ENCODE data around the gene SNCG.
"Not testable (repeated sequence)": the region's sequence is repeated elsewhere in the genome, so short reads cannot be mapped to it uniquely, and the experiment has no call there.

Gene SNCG

GRCh38 chr10:86958116-86958900, at the start of gene SNCG:
Gene SNCG (plus strand): TSS chr10:86958599. CDS start chr10:86958698, 99 bp downstream.
- H3K36me3 Mint-ChIP-seq = no peaks in the 10 kb centered on the region
- no peaks in the 10 kb centered on the region for H3K9me3 Mint-ChIP-seq (ENCODE audit: low read depth)
- no peaks in the 10 kb centered on the region for H3K27me3 Mint-ChIP-seq
- H3K27ac Mint-ChIP-seq = no peak within 1 kb of the TSS
- H3K4me1 Mint-ChIP-seq (ENCODE audit: low read depth) = peaks cover 3% of the 10 kb centered on the region
- no peak within 1 kb of the TSS for H3K4me3 Mint-ChIP-seq

GRCh38 chr10:86914734-86915133, 43.7 kb upstream of the SNCG start:
- H3K27ac Mint-ChIP-seq = no peak overlapping the region
- no peaks in the 10 kb centered on the region for H3K27me3 Mint-ChIP-seq
- no peaks in the 10 kb centered on the region for H3K4me1 Mint-ChIP-seq (ENCODE audit: low read depth)
- H3K36me3 Mint-ChIP-seq = peaks cover 6% of the 10 kb centered on the region
- H3K4me3 Mint-ChIP-seq = no peak overlapping the region
- no peaks in the 10 kb centered on the region for H3K9me3 Mint-ChIP-seq (ENCODE audit: low read depth)

- no peaks in the 10 kb centered on the region for H3K9me3 Mint-ChIP-seq (ENCODE audit: low read depth)
- H3K4me3 Mint-ChIP-seq = no peak overlapping the region
- no peaks in the 10 kb centered on the region for H3K27me3 Mint-ChIP-seq
- H3K4me1 Mint-ChIP-seq (ENCODE audit: low read depth) = no peaks in the 10 kb centered on the region
- H3K27ac Mint-ChIP-seq = no peak overlapping the region
- H3K36me3 Mint-ChIP-seq = peaks cover 10% of the 10 kb centered on the region
These were observed 40.4 kb upstream of the SNCG start for GRCh38 chr10:86918022-86918471.

- no peak overlapping the region for H3K27ac Mint-ChIP-seq
- H3K27me3 Mint-ChIP-seq = no peaks in the 10 kb centered on the region
- no peak overlapping the region for H3K4me3 Mint-ChIP-seq
- no peaks in the 10 kb centered on the region for H3K4me1 Mint-ChIP-seq (ENCODE audit: low read depth)
- peaks cover 10% of the 10 kb centered on the region for H3K36me3 Mint-ChIP-seq
- H3K9me3 Mint-ChIP-seq (ENCODE audit: low read depth) = no peaks in the 10 kb centered on the region
These were observed 35.8 kb upstream of the SNCG start for GRCh38 chr10:86922553-86922961.

- Mint-ChIP-seq H3K4me3 (no peak overlapping the region), H3K27me3 (no peaks in the 10 kb centered on the region), H3K27ac (no peak overlapping the region)
These were observed 28.7 kb upstream of the SNCG start for GRCh38 chr10:86929468-86930380.

GRCh38 chr10:86931872-86932271, 26.5 kb upstream of the SNCG start:
- H3K9me3 Mint-ChIP-seq (ENCODE audit: low read depth) = no peaks in the 10 kb centered on the region
- no peak overlapping the region for H3K27ac Mint-ChIP-seq

More at GRCh38 chr10:86929468-86930380, 28.7 kb upstream of the SNCG start:
- H3K9me3 Mint-ChIP-seq (ENCODE audit: low read depth) = no peaks in the 10 kb centered on the region
- peaks cover 2% of the 10 kb centered on the region for H3K36me3 Mint-ChIP-seq
- no peaks in the 10 kb centered on the region for H3K4me1 Mint-ChIP-seq (ENCODE audit: low read depth)

GRCh38 chr10:86932674-86933073, 25.7 kb upstream of the SNCG start:
- Mint-ChIP-seq H3K27ac (no peak overlapping the region), H3K4me3 (no peak overlapping the region), H3K9me3 (ENCODE audit: low read depth) (no peaks in the 10 kb centered on the region), H3K36me3 (peaks cover 2% of the 10 kb centered on the region), H3K4me1 (ENCODE audit: low read depth) (no peaks in the 10 kb centered on the region), H3K27me3 (no peaks in the 10 kb centered on the region)

More at GRCh38 chr10:86931872-86932271, 26.5 kb upstream of the SNCG start:
- Mint-ChIP-seq H3K4me3 (no peak overlapping the region), H3K36me3 (peaks cover 2% of the 10 kb centered on the region), H3K27me3 (no peaks in the 10 kb centered on the region), H3K4me1 (ENCODE audit: low read depth) (no peaks in the 10 kb centered on the region)

- not testable (repeated sequence) for H3K9me3 Mint-ChIP-seq (ENCODE audit: low read depth); H3K27ac Mint-ChIP-seq; H3K27me3 Mint-ChIP-seq; H3K36me3 Mint-ChIP-seq; H3K4me3 Mint-ChIP-seq; H3K4me1 Mint-ChIP-seq (ENCODE audit: low read depth)
These were observed 24.2 kb upstream of the SNCG start for GRCh38 chr10:86934162-86934711.

- H3K27me3 Mint-ChIP-seq = no peaks in the 10 kb centered on the region
- H3K4me3 Mint-ChIP-seq = no peak overlapping the region
- no peaks in the 10 kb centered on the region for H3K36me3 Mint-ChIP-seq
- H3K9me3 Mint-ChIP-seq (ENCODE audit: low read depth) = no peaks in the 10 kb centered on the region
- no peak overlapping the region for H3K27ac Mint-ChIP-seq
- no peaks in the 10 kb centered on the region for H3K4me1 Mint-ChIP-seq (ENCODE audit: low read depth)
These were observed 21.5 kb upstream of the SNCG start for GRCh38 chr10:86936661-86937501.

- H3K27ac Mint-ChIP-seq = no peak overlapping the region
- H3K36me3 Mint-ChIP-seq = no peaks in the 10 kb centered on the region
- H3K9me3 Mint-ChIP-seq (ENCODE audit: low read depth) = no peaks in the 10 kb centered on the region
- no peak overlapping the region for H3K4me3 Mint-ChIP-seq
- H3K27me3 Mint-ChIP-seq = no peaks in the 10 kb centered on the region
- no peaks in the 10 kb centered on the region for H3K4me1 Mint-ChIP-seq (ENCODE audit: low read depth)
These were observed 20.8 kb upstream of the SNCG start for GRCh38 chr10:86937502-86938154.

GRCh38 chr10:86938260-86938659, 20.1 kb upstream of the SNCG start:
- H3K4me1 Mint-ChIP-seq (ENCODE audit: low read depth) = no peaks in the 10 kb centered on the region
- H3K4me3 Mint-ChIP-seq = no peak overlapping the region
- no peak overlapping the region for H3K27ac Mint-ChIP-seq
- H3K9me3 Mint-ChIP-seq (ENCODE audit: low read depth) = no peaks in the 10 kb centered on the region
- no peaks in the 10 kb centered on the region for H3K36me3 Mint-ChIP-seq
- no peaks in the 10 kb centered on the region for H3K27me3 Mint-ChIP-seq

GRCh38 chr10:86940076-86940475, 18.3 kb upstream of the SNCG start:
- H3K9me3 Mint-ChIP-seq (ENCODE audit: low read depth); H3K4me1 Mint-ChIP-seq (ENCODE audit: low read depth); H3K4me3 Mint-ChIP-seq; H3K36me3 Mint-ChIP-seq; H3K27me3 Mint-ChIP-seq; H3K27ac Mint-ChIP-seq: not testable (repeated sequence)

- Mint-ChIP-seq H3K4me1 (ENCODE audit: low read depth) (peaks cover 4% of the 10 kb centered on the region), H3K27ac (no peak overlapping the region), H3K27me3 (no peaks in the 10 kb centered on the region), H3K4me3 (no peak overlapping the region), H3K9me3 (ENCODE audit: low read depth) (no peaks in the 10 kb centered on the region), H3K36me3 (no peaks in the 10 kb centered on the region)
These were observed 17.7 kb upstream of the SNCG start for GRCh38 chr10:86940677-86941076.

GRCh38 chr10:86941426-86941825, 17.0 kb upstream of the SNCG start:
- H3K9me3 Mint-ChIP-seq (ENCODE audit: low read depth) = no peaks in the 10 kb centered on the region
- H3K27ac Mint-ChIP-seq = no peak overlapping the region
- peaks cover 4% of the 10 kb centered on the region for H3K4me1 Mint-ChIP-seq (ENCODE audit: low read depth)
- no peak overlapping the region for H3K4me3 Mint-ChIP-seq
- H3K27me3 Mint-ChIP-seq = no peaks in the 10 kb centered on the region
- H3K36me3 Mint-ChIP-seq = no peaks in the 10 kb centered on the region

Data from activated naive CD8-positive, alpha-beta T cell (primary cell).